ENCODE results near the gene ARID3B. TPM values are rescaled to one million over a fixed set of nuclear protein-coding genes. Genes with fewer than 3 reads are reported as not detected.

Gene ARID3B
- total RNA-seq, 1 donor, result 2.6 TPM

GRCh38 chr15:74542166-74543042, 1.4 kb downstream of the ARID3B start:
- no peak for TF ChIP-seq CTCF (IDR thresholded peaks at IDR 0.05; ENCODE audit: insufficient read depth, low read depth, low read length)
- peak overlapping the region; percentile 90 for H3K4me3 ChIP-seq (ENCODE audit: low read depth, low read length)
- DNase-seq (ENCODE audit: low read depth), result no peak

- DNase-seq (ENCODE audit: low read depth), result no peak
- H3K4me3 ChIP-seq (ENCODE audit: low read depth, low read length), result no peak overlapping the region
- no peak for TF ChIP-seq CTCF (IDR thresholded peaks at IDR 0.05; ENCODE audit: insufficient read depth, low read depth, low read length)
Observed at GRCh38 chr15:74543043-74543422, 2.0 kb downstream of the ARID3B start.

GRCh38 chr15:74543583-74543982, 2.6 kb downstream of the ARID3B start:
- no peak overlapping the region for H3K4me3 ChIP-seq (ENCODE audit: low read depth, low read length)
- TF ChIP-seq CTCF (IDR thresholded peaks at IDR 0.05; ENCODE audit: insufficient read depth, low read depth, low read length), result no peak
- no peak for DNase-seq (ENCODE audit: low read depth)

- TF ChIP-seq CTCF (IDR thresholded peaks at IDR 0.05; ENCODE audit: insufficient read depth, low read depth, low read length), result no peak
- DNase-seq (ENCODE audit: low read depth), result no peak
Observed at GRCh38 chr15:74545086-74545485, 4.1 kb downstream of the ARID3B start.

GRCh38 chr15:74545776-74546656, 5.0 kb downstream of the ARID3B start:
- no peak for TF ChIP-seq CTCF (IDR thresholded peaks at IDR 0.05; ENCODE audit: insufficient read depth, low read depth, low read length)
- DNase-seq (ENCODE audit: low read depth), result peak; percentile 100
- H3K4me3 ChIP-seq (ENCODE audit: low read depth, low read length), result no peak overlapping the region

More at GRCh38 chr15:74545086-74545485, 4.1 kb downstream of the ARID3B start:
- H3K4me3 ChIP-seq (ENCODE audit: low read depth, low read length), result no peak overlapping the region

GRCh38 chr15:74547616-74548015, 6.6 kb downstream of the ARID3B start:
- no peak overlapping the region for H3K4me3 ChIP-seq (ENCODE audit: low read depth, low read length)
- no peak for DNase-seq (ENCODE audit: low read depth)
- TF ChIP-seq CTCF (IDR thresholded peaks at IDR 0.05; ENCODE audit: insufficient read depth, low read depth, low read length), result no peak
